Measurements from ENCODE around the gene THSD4.
A peak's percentile ranks its signal among the peaks of the same experiment; 100 is the strongest.

The THSD4 gene

GRCh38 chr15:71713191-71713809 is 598.0 kb downstream of the THSD4 start:
- DNase-seq, result peak; percentile 21

GRCh38 chr15:71715914-71716313 is 600.6 kb downstream of the THSD4 start:
- DNase-seq, result no peak

DNA sequence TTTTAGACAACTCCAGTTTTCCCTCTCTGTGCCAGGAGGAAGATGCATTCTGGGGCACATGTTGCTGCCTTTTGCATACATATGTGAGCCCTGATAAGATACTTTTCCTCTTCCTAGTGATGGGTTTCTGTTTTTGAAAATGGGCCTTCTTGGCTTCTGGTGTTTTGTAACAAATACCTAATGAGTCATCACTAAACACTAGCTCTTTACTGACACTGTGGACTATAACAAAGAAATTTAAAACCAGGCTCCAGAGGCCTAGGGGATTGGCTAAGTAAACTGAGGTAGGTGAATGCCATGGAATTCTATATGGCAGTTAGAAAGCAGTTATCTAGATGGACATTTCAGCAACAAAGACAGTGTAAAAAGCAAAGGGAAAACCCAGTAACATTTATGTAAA is 601.7 kb downstream of the THSD4 start:
- peak; percentile 50 for DNase-seq

- no peak for DNase-seq
These were observed 603.0 kb downstream of the THSD4 start for GRCh38 chr15:71718116-71718910.

- no peak for DNase-seq
These were observed 608.1 kb downstream of the THSD4 start for GRCh38 chr15:71723344-71723743.

- peak; percentile 57 for DNase-seq
These were observed 610.1 kb downstream of the THSD4 start for GRCh38 chr15:71725207-71725955.

DNA sequence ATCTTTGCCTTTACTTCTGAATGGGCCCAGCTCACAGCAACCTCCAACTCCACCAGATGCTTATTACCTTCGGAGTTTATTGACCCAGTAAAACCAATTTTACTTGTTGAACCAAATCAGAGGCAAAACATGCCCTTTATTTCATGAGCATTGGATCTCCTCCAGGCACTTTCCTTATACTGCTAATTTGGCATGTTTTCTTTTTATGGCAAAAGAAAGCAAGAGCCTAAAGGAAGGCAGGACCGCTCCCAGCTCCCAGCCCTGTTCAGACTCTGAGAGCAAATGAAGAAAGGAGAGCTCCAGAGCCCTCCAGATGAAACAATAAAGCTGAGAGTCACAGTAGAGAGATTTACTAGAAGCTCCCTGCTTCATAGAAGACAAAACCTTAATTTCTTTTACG is 613.6 kb downstream of the THSD4 start:
- no peak for DNase-seq

DNA sequence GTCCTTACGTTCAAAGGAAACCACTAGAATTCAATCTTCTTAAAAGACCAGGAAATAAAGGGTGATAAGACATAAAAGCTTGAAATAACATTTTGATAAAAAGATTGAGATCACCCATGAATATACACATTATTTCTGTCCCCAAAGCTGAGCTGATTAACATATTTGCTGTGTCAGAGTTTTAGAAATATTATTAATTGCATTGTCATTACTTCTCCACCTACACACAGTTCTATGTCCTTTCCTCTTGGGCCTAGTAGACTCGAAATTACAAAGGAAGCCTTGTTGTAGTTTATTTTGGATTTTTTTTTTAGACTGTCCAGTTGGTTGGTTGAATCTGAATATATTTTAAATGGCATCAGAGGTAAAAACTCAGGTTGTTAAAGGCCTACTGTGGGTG is 614.0 kb downstream of the THSD4 start:
- DNase-seq, result no peak

- DNase-seq, result peak; percentile 65
These were observed 615.2 kb downstream of the THSD4 start for GRCh38 chr15:71730277-71731144.

- DNase-seq, result no peak
These were observed 617.4 kb downstream of the THSD4 start for GRCh38 chr15:71732636-71733035.

- no peak for DNase-seq
These were observed 617.9 kb downstream of the THSD4 start for GRCh38 chr15:71733122-71733521.

GRCh38 chr15:71734709-71735384 is 619.6 kb downstream of the THSD4 start:
- no peak for DNase-seq

DNA sequence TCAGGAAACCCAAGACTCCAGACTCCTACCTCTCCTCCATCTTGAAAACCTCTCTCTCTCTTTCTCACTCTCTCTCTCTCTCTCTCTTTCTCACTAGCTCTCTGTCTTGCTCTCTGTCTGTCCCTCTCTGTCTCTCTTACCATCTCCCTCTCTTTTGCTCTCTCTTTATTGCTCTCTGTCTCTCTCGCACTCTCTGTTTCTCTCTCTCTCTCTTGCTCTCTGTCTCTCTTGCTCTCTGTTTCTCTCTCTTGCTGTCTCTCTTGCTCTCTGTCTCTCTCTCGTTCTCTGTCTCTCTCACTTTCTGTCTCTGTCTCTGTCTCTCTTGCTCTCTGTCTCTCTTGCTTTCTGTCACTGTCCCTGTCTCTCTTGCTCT is 620.1 kb downstream of the THSD4 start:
- DNase-seq, result no peak

DNA sequence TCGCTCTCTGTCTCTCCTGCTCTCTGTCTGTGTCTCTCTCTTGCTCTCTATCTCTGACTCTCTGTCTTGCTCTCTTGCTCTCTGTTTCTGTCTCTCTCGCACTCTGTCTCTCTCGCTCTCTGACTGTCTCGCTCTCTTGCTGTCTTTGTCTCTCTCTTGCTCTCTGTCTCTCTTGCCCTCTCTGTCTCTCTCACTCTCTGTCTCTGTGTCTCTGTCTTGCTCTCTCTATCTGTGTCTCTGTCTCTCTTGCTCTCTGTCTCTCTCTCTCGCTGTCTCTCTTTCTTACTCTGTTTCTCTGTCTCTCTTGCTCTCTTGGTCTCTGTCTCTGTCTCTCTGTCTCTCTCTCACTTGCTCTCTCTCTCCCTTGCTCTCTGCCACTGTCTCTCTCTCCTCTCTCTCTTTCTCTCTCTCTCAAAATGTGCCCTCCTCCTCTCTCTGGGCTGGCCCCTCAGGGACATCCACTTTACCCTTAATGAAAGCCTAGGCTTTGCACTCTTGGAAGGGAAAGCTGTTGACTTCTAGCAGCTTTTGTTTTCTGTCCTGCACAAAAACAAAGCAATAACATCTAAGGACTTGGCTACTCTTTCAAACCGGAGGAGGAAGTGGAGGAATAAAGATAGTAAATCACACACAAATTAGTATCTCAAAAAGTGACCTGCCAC is 621.1 kb downstream of the THSD4 start:
- no peak for DNase-seq

- no peak for DNase-seq
These were observed 622.5 kb downstream of the THSD4 start for GRCh38 chr15:71737761-71738160.

- no peak for DNase-seq
These were observed 624.1 kb downstream of the THSD4 start for GRCh38 chr15:71739355-71739754.

GRCh38 chr15:71742964-71743363 is 627.7 kb downstream of the THSD4 start:
- no peak for DNase-seq

GRCh38 chr15:71743861-71744382 is 628.7 kb downstream of the THSD4 start:
- DNase-seq, result peak; percentile 54

- no peak for DNase-seq
These were observed 631.4 kb downstream of the THSD4 start for GRCh38 chr15:71746719-71747118.

GRCh38 chr15:71747128-71748083 is 632.1 kb downstream of the THSD4 start:
- peak; percentile 76 for DNase-seq
